ENCODE measurements around the gene MRPL53. TPM values are rescaled to one million over a fixed set of nuclear protein-coding genes. Genes with fewer than 3 reads are reported as not detected.

MRPL53 gene
- total and polyA plus RNA-seq, 9 of the 15 experiments (the other 6 are each of a cell fraction or from before 2014, with no cell fraction given): 11.5 to 87.9 (median 41.1) TPM

DNA sequence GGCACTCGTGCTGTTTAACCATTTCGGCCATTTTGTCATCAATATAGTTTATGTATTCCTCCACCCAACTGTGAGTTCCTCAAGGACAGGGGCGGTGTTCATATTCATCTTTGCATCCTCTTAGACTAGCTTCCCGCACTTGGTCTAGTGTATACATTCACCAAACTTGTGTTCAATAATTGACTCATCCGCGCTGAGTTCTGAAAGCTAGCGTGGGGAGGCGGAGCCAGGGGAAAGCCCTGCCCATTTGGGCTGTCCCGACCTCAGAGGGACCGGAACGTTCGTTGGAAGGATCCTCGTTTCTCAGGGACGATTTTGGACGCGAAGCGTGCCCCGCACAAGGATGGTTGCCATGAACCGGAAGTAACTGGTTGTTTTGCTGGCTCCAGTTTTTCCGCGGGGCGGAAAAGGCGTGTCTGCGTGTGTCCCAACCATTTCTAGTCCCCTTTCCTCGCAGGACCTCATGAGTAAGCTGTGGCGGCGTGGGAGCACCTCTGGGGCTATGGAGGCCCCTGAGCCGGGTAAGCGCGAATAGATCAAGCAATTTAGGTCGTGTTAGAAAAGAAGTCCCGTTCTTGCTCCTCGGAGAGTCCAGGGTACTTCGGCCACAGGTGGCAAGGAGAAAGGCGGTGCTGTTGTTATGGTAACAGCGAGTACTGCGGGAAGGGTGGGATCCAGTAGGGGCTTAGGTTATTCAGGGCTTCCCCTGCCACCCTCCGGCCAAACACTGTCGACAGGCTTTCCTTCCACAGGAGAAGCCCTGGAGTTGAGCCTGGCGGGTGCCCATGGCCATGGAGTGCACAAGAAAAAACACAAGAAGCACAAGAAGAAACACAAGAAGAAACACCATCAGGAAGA, 17.6 kb downstream of the MRPL53 start, which contains the start of gene INO80B:
Gene INO80B, plus strand, starts transcription at position 434 of the 858 bp plus-strand sequence. Its CDS starts 30 bp downstream, at position 464.
- WGBS (ENCODE audit: insufficient coverage, low coverage, missing lambda C conversion rate): 2% methylated on average over 40 of the region's 40 CpGs
- H4K20me1 ChIP-seq (replicated peaks; ENCODE audit: control insufficient read depth, insufficient read depth, low read length): no peaks in the 10 kb centered on the region
- intact Hi-C loops (cut with micrococcal nuclease): loop anchor here (1.0 to 2.0 kb wide), 2 partner anchors 28 to 74 kb away; partner anchors contain the start of genes AUP1, CCDC142, HTRA2 and TTC31
- H3K4me3 ChIP-seq: peak within 1 kb of the TSS; percentile 68
- H3K79me2 ChIP-seq (ENCODE audit: control insufficient read depth, insufficient read depth, low read length): peaks cover 10% of the 10 kb centered on the region; the same call in 1 of the 3 replicates
- H3K9ac ChIP-seq (ENCODE audit: insufficient read depth in 1 of 2, low read depth in 2 of 2, low read length in 2 of 2): peak within 1 kb of the TSS; percentile 59 to 91
- H3K4me1 ChIP-seq (replicated peaks in 1 of 2; ENCODE audit: control insufficient read depth in 2 of 2, insufficient read depth in 2 of 2, low read length in 2 of 2): peaks cover 9 to 27% of the 10 kb centered on the region in 2 experiments
- 0 out of 3 replicates have a peak, but pooled peaks cover 10% of the 10 kb centered on the region for H3K36me3 ChIP-seq (ENCODE audit: control insufficient read depth, insufficient read depth, low read length)
- peak within 1 kb of the TSS; percentile 94 for H2AFZ ChIP-seq (ENCODE audit: low read depth, low read length)
- in situ Hi-C loops (cut with MboI): no loop called here
- no peaks in the 10 kb centered on the region for H3K9me3 ChIP-seq (replicated peaks; ENCODE audit: control insufficient read depth, insufficient read depth, low read depth, low read length)
- ATAC-seq (peak; percentile 82), FAIRE-seq (peak; percentile 99), DNase-seq (ENCODE audit: extremely low read depth in 1 of 4, low spot score in 3 of 4) (peak; percentile 84 to 98 (median 88))
- H3K27me3 ChIP-seq (ENCODE audit: control insufficient read depth in 2 of 2, insufficient read depth in 2 of 2, low read length in 2 of 2): no peaks in the 10 kb centered on the region
- peak within 1 kb of the TSS; percentile 84 for H3K4me2 ChIP-seq (ENCODE audit: insufficient read depth, low read length)
- no peaks in the 10 kb centered on the region for H3K9me1 ChIP-seq (ENCODE audit: control insufficient read depth, insufficient read depth, low read length)
- CTCF ChIA-PET (ENCODE audit: low intra/inter-chr PET ratio): interaction anchor here (0.6 kb wide), 1 partner anchor 28 kb away, joined by 3 read pairs; the partner anchor contains the start of genes CCDC142 and TTC31
- H3K27ac ChIP-seq (ENCODE audit: extremely low read depth, low read depth, low read length): peak within 1 kb of the TSS; percentile 64
- BruUV-seq (replicated peaks): TSS peak; percentile 66
- POLR2A ChIA-PET: interaction anchor here (0.6 to 1.3 kb wide), 9 partner anchors 9 to 78 kb away, joined by 3 to 7 read pairs (median 4); partner anchors contain the start of genes CCDC142, MOGS and TTC31
- TF ChIP-seq CREB1 (IDR thresholded peaks at IDR 0.05) (peak; percentile 73; the same call in 1 of the 2 replicates), CREB1 (CRISPR knock-in tag; IDR thresholded peaks at IDR 0.05) (peak; percentile 87), RAD21 (CRISPR knock-in tag; conservative IDR thresholded peaks at IDR 0.05 in 1 of 2, IDR thresholded peaks at IDR 0.05 in 1 of 2) (peak; percentile 10 to 18; a peak in 2 of 4 replicates), GATAD2B (IDR thresholded peaks at IDR 0.05; ENCODE audit: borderline replicate concordance) (peak; percentile 72; the same call in 1 of the 2 replicates), HCFC1 (IDR thresholded peaks at IDR 0.05; ENCODE audit: low read depth, low read length) (peak; percentile 99), HDAC1 (IDR thresholded peaks at IDR 0.05) (peak; percentile 75 to 98; a peak in 3 of 4 replicates), ID3 (CRISPR knock-in tag; IDR thresholded peaks at IDR 0.05) (no peak), ID3 (tag; IDR thresholded peaks at IDR 0.05) (0 out of 2 replicates have a peak, but pooled peaks have one; percentile 43), NUFIP1 (IDR thresholded peaks at IDR 0.05; ENCODE audit: partially characterized antibody) (no peak), OTX1 (CRISPR knock-in tag; IDR thresholded peaks at IDR 0.05) (0 out of 2 replicates have a peak, but pooled peaks have one; percentile 51), FOXK1 (CRISPR knock-in tag; IDR thresholded peaks at IDR 0.05; ENCODE audit: borderline replicate concordance) (0 out of 2 replicates have a peak, but pooled peaks have one; percentile 67)
- TF ChIP-seq, protein P1, sequence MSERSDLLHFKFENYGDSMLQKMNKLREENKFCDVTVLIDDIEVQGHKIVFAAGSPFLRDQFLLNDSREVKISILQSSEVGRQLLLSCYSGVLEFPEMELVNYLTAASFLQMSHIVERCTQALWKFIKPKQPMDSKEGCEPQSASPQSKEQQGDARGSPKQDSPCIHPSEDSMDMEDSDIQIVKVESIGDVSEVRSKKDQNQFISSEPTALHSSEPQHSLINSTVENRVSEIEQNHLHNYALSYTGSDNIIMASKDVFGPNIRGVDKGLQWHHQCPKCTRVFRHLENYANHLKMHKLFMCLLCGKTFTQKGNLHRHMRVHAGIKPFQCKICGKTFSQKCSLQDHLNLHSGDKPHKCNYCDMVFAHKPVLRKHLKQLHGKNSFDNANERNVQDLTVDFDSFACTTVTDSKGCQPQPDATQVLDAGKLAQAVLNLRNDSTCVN (CRISPR knock-in tag; IDR thresholded peaks at IDR 0.05): no peak
- TF ChIP-seq, protein P2, sequence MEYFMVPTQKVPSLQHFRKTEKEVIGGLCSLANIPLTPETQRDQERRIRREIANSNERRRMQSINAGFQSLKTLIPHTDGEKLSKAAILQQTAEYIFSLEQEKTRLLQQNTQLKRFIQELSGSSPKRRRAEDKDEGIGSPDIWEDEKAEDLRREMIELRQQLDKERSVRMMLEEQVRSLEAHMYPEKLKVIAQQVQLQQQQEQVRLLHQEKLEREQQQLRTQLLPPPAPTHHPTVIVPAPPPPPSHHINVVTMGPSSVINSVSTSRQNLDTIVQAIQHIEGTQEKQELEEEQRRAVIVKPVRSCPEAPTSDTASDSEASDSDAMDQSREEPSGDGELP (CRISPR knock-in tag; IDR thresholded peaks at IDR 0.05; ENCODE audit: borderline replicate concordance): peak; percentile 88
- TF ChIP-seq, protein P3, sequence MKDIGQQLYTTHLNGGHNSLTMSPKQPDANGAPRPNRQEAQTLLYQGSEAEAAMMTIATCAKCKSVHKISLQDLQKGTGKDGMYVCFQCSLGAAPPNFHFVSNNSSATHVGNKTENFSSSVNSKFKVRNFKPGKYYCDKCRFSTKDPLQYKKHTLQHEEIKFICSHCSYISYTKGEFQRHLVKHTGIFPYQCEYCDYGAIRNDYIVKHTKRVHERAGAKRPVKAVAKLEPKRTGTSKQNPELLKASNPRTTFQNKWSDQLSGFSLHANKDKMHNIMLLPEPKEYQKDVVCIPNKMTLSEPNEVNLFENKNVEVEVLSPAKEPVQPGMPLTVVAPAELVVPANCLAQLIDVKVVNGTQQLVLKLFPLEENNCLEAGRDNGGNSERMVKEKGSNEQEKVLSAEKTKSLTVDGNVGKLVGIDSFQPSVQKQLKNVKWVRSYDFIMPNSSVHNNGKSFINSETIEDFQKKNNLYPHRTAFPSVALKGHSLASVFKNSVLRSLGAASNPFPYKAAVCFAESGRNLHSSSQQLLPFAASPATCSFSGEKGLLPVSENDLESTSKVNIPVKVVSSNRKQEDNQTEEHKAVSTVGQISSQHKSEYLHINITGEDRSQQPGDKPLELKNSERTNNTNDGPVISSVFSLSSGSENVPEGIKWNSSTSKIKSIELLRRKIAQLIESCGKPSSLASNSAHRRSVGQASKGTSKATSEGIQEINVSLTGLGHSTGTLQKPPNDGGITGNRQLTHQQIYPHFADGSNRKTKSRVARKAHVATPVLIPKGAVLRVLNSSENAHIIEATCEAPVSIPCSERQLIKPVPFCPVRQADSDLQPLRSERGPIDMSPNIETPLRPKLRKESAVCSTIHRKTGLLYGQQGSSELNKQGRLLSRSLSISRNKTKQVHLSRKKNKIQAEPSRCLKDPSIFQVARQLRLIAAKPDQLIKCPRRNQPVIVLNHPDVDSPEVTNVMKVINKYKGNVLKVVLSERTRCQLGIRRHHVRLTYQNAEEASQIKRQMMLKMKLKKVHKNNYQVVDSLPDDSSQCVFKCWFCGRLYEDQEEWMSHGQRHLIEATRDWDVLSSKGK (CRISPR knock-in tag; IDR thresholded peaks at IDR 0.05): no peak
